Heart left ventricle (tissue), 13 donors: Measurements from ENCODE around the gene ZNF516.

Source experiments
- CTCF ChIP-seq, 12 donors: fragments of 200-600 bp; sonication (generic) in 4 of 12; IDR thresholded peaks; one replicate each; pipeline versions ENCODE4 v1.5.0 to v1.8.0; 2018 to 2022; ENCODE audit warnings: antibody characterized with exemption in 12 of 12, mild to moderate bottlenecking in 5 of 12
- POLR2A ChIP-seq, 2 donors: fragments of 450-650 bp; IDR thresholded peaks; one replicate each; pipeline ENCODE4 v1.6.1; 2017; ENCODE audit warnings: antibody characterized with exemption in 2 of 2, mild to moderate bottlenecking in 2 of 2, moderate library complexity in 2 of 2
- donor health status: ischemic (EF 13 %, LVEDD 7.1; RV severe dilation, severe dysfunction).
- donor health status: DM: no; HTN: yes; CAD: no.
- donor health status: DM: no; HTN: no; CAD: no.
- donor health status: ischemic (EF 25% LVEDD 6.9; RV normal size, moderate dysfunction).
- donor health status: ischemic (EF 25% LVEDD 5.7; RV mildly dilated, moderate dysfunction).
- donor health status: ischemic (EF 35%, LVEDD 5.7; RV mildly dilated, moderate dysfunction).
- donor health status: nonischemic (EF 11% LVEDD 7.7; RV severe dilation, severe dysfunction).
- donor health status: DM: yes; HTN: yes; CAD: no.
- donor health status: PGD.
- donor health status: ischemic (EF 29% LVEDD 5.4; RV normal size, mild dysfunction).
- donor health status: nonischemic (EF 23%, LVEDD 6.1; RV moderate dilation, normal function).

- TF ChIP-seq CTCF (IDR thresholded peaks at IDR 0.05): no peak
- no peak for TF ChIP-seq POLR2A (IDR thresholded peaks at IDR 0.05)
Observed at GRCh38 chr18:76396792-76397191, 98.2 kb downstream of the ZNF516 start.
